HG02870 (cell line): ENCODE measurements around the gene MLPH.

Experiments used
- ATAC-seq: cut with Tn5 transposase; IDR thresholded peaks from one replicate; pipeline ENCODE4 v1.9.1; 2021; ENCODE audit warnings: mild to moderate bottlenecking, moderate library complexity; ENCODE audit not compliant: unreplicated experiment

The MLPH gene

DNA sequence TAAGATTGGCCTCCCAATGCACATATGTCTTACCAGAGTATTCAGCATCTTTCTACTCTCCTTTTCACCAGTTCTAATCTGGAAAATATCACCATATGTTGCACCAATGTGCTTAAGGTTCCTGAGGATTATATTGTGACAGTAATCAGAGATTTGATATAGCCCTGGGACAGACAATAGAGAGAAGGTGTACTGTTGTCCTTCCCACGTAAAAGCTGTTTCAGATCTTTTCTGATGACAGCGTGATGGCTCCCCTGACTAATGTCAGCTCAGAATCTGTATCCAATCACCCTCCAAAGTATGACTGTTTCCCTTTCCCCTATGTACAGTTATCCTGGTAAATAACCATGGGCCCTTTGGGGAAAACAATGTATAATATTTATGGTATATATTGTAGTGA, 9.0 kb upstream of the MLPH start:
- ATAC-seq, result no peak

DNA sequence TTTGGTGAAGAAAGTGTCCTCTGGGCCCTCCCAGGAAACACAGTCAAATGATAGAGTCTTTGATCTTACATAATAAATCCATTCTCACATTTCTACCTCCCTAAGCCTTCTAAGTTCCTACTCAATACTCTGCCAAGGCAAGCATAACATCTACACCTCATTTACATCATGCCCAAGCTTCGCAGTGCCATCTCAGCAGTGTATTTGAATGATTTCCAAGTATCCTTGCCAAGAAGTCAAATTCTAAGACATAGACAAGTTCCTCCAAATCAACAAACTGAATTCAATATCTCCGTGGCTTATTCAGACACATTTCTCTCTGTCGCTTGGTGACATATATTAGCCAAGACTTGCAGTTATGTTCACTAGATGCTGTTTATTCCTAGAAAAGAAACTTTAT, 8.1 kb upstream of the MLPH start:
- ATAC-seq, result no peak

DNA sequence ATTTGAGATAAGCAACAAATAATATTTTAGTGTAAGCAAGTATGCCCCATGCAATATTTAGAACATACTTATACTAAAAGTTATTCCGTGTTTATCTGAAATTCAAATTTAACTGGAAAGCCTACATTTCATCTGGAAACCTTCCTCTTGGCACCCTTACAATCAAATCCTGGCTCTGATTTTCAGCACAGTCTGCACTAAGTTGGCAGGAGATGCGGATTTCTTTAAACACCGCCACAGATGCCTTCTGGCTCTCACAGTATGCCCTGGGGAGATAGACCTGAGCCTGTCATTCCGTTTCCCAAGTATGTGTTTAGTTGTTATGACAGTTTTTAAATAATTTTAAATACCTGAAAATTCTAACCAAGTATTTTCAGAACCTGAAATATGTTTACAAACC, 7.3 kb upstream of the MLPH start:
- ATAC-seq, result no peak

DNA sequence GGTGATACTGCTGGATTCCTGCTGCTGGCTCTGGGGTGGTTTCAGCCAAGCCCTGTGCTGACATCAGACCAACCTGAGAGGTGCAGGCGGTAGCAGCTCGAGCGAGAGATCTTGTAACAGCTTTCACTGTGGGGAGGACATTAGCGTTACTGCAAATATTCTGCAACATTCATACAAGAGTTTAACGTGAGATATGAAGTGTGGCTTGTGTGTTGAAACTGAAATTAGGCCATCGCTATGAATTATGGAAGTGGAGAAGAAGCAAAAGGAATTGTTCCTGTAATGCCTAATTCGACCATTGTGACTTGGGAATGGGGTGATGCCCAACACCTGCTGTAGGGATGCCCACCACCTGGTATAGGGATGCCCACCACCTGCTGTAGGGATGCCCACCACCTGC, 6.5 kb upstream of the MLPH start:
- no peak for ATAC-seq

DNA sequence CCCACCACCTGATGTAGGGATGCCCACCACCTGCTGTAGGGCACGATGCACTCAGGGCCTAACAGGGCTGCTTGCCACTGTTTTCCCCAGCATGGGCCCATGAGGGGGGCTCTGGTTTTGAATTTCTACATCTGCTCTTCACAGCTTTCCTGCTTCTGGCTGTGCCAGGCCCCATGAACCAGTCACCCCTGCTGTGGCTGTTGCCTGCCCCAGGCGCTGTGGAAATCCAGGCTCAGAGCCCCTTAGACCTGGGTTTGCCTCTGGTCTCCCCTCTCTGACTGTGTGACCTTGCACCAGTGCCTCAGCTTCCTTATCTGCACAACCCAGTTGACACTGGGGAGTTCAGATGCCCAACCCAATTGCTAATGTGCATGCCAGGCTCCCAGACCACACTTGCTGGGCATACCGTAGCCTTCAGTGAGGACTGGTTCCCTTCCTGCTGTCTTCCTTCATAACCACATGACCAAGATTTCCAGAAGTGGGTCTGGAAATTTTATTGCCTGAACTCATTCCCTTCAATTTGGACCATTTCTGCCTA, 6.0 kb upstream of the MLPH start:
- no peak for ATAC-seq

DNA sequence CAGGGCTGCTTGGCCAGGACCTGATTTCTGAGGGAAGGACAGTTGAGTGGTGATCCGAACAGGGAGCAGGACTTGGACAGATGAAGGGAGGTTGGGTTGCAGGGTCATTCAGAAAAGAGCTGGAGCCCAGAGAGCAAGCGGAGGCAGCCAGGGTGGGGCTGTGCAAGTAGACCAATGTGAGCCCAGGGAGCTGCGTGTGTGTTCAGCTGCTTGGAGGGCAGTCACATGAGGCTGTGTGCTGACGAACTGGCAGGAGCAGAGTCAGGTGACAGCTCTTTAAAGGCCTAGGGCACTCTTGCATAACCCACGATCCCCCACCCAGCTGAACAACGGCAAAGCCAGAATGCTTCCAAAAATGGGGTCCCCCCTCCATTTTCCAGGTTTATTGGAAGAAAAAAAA, 4.6 kb upstream of the MLPH start:
- ATAC-seq, result no peak

DNA sequence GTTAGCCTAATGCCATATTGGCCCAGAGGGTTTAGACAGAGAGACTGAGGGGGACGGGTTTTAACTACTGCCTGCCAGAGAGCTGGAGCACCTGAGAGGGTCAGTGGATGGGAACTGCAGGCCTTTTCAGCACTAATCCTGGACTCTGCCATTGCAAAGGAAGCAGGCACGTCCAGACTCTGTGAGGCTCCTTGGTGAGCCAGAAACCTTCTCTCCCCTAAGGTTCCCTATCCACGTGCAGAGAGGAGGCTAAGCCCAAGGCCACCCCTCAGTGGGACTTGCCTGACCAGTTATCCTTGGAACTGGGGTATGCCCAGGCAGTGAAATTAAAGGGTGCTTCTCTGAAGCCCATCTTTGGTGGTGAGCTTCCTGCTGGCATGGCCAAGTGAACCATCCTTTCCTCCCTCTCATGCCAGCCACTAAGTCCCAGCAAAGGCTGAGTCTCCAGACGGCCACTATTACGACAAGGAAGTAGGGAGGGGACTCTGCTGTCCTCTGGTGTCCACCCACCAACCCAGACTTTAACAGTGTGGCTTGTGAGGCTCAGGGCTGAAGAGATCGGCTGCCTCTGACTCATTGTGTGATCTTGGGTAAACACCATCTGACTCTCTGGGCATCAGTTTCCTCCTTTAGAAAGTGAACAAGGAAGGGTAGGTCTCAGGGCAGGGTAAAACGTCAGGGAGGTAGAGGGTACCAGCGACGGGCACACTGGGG, 3.9 kb upstream of the MLPH start:
- ATAC-seq, result no peak

DNA sequence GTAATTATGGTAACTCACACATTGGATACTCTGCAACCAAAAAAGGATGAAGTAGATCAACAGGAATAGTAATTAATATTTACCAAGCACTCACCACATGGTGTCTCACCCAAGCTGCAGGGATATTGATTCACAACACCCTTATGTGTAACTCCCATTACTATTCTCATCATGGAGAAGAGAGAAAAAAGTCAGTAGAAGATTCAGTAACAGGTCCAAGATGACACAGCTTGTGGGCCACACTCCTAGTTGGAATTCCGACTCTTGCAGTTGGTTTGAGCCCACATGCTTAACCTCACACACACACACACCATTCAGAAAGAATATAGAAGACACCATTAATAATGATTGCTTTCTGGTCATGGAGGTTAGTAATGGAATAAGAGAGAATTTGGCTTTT, 1.7 kb upstream of the MLPH start:
- no peak for ATAC-seq

DNA sequence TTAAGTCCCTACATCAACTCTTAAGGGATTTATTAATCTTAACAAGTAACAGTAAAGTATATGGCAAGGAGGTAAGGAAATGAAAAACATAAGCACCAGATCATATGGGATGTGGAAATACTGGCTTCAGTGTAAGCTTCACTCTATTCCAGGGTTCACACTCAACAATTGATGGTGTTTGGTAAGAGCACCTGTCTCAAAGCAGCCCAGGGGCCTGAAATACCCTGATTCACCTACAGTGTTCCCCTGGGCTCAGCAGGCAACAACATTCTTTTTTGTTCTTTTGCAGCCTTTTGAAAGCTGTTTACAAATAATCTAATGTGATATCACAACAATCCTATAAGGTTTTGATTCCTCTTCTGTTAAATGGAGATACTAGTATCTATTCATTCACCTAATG, 1.2 kb upstream of the MLPH start:
- ATAC-seq, result no peak

DNA sequence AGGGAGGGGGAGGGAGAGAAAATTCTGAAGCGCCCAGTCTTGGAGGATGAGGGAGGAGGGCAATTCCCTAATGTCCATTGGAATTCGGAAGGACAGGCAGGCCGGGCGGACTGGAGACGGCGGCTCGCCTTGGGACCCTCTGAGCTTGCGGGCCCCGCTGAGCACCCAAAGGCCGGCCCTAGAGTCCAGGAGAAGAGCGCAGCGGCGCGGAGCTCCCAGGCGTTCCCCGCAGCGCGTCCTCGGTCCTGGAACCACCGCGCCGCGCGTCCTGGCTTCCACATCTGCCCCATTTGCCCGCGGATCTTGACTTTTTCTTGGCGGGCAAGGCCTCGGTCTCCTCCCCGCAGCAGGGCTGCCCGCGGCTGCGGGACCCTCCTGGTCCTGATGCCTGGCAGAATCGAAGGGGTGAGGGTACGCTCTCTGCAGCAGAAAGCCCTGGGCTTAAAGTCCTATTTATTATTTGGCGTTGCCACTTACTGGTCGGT, 675 bp upstream of the MLPH start:
- no peak for ATAC-seq

DNA sequence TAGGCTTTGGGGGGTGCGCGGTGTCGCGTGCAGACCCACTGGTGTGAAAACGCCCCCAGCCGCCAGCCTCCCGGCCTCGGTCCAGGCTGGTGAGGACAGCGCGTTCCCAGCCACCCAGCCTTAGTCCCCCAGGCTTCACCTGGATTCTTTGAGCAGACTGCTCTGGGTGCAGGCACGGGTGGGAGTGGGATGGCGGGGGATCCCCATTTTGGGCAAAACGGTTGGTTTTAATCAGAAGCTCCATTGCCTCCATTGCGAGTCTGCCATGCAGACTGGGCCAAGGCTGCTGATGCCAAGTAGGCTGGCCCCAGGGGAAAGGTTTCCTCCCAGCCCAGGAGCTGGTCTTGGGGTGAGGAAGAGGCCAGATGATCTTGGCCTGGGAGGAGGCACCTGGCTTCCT, 445 bp downstream of the MLPH start:
- ATAC-seq, result no peak

DNA sequence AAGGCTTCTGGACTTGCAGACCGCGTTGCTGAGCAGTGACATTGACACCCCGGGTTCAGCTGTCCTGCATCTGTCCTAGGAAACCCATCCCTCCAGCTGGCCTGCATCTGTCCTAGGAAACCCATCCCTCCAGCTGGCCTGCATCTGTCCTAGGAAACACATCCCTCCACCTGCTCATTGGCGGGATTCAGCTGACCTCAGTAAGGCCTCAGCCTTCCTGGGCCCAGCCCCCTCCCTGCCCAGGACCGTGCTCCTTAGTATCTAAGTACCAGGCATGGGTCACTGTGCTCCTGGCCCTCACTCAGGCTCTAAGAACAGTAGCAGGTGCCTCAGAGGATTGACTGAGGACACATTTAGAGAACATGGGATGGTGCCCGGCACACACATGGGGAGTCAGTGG, 1.2 kb downstream of the MLPH start:
- no peak for ATAC-seq

DNA sequence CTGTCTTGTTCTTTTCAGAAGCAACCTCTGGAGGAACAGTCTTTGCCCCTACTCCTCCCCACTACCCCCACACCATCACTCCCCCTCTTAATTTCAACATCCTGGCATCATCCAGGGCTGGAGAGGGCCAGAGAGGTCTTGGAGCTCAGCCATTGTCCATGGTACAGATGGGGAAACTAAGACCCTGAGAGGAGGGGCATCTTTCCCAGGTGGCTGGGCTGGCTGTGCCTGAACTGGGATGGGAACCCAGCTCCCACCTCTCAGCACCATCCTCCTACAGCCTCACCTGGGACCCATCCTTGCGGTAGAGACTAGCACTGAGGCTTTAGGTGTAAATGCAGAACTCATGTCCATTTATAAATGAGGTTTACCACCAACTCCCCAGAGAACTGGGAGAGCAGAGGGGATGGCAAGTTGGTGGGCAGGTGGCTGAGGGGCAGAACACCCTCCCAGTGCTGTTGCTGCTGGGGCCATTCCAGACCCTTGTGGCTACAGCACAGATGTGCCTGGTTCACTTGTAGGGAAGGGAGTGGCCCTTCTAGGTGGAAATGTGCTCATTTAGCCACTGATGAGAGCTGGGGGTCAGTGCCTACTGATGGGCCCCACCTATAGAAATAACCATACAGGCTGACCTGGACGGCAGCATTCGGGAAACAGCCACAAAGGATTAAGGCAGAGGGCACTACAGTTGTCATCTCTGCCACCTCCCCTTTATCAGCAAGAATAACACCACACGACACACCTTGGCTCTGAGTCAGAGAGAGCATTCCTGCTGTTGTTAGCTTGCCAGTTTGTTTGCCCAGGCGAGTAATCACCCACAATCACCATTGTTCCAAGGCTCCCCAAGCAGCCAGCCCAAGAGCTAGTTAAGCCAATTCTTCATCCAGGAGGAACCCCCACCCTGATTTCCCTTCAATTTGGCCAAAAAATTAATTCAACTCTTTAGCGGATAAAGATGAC, 2.1 kb downstream of the MLPH start:
- ATAC-seq, result no peak

DNA sequence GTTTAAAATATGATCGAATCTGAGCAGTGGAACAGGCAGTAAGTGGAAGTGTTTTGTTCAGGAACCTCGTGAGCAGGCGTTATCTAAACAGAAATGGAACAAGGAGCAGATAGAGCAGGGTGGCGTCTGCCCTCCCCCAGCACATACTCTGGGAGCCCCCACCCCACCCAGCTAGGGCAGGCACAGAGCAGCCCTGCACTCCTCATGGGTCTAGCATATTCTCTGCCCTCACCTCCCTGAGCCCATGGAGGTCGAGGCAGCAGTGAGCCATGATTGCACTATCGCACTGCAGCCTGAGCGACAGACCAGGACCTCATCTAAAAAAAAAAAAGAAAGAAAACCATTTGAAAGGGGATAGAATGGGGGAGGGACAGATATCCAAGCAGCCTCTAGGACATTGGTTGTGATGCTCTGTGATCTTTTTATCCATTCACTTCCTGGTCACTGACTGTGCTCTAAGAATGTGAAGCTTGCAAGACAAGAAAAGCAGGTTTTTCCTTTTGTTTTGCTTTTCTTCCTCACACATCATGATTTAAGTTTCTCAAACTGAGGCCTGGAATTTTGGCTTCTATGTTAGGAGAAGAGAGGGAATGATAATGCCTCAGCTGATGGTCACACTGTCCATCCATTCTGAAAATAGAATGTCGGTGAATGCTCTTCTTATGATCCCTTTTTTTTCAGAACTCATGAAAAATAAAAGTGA, 3.1 kb downstream of the MLPH start:
- no peak for ATAC-seq

DNA sequence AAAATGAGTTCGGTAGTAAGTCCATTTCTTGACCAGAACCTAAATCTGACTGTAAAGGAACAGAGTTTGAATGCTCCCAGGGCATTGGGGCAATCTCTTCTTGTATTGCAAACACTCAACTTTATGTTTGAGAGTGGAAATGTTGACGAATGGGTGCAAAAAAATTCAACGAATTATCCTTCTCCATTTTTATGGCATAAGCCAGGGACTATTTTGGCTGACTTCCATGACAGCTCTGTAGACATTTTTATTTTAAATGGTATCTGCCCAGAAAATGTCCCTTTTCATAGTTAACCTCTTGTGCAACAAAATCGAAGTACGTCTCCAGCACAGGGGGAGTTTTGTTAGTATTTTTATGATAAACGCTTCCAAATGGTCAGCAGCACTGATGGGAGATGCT, 3.7 kb downstream of the MLPH start:
- no peak for ATAC-seq

DNA sequence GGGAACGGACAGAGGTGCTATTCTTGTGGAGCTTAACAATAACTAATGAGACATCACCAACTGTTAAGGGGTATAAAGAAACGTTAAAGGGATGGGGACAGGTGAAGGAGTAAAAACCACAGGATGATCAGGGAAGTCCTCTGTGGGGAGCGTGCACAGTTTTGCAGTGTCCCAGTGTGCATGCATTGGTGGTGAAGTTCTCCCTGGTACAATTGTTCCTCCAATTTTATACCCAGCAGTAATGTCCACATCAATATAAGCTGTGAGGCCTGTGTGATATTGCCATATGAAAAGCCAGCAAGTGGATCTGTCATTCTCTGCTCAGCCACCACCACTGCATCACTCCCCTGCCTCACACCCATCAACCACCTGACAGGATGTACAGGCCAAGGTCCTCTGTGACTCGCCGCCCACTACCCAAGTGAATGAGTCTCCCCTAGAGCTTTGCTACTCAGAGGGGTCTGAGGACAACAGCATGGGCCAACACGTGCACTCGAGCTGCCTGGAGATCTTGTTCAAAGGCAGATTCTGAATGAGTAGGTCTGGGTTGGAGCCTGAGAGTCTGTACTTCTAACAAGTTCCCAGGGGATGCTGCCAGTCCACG, 4.6 kb downstream of the MLPH start:
- no peak for ATAC-seq

DNA sequence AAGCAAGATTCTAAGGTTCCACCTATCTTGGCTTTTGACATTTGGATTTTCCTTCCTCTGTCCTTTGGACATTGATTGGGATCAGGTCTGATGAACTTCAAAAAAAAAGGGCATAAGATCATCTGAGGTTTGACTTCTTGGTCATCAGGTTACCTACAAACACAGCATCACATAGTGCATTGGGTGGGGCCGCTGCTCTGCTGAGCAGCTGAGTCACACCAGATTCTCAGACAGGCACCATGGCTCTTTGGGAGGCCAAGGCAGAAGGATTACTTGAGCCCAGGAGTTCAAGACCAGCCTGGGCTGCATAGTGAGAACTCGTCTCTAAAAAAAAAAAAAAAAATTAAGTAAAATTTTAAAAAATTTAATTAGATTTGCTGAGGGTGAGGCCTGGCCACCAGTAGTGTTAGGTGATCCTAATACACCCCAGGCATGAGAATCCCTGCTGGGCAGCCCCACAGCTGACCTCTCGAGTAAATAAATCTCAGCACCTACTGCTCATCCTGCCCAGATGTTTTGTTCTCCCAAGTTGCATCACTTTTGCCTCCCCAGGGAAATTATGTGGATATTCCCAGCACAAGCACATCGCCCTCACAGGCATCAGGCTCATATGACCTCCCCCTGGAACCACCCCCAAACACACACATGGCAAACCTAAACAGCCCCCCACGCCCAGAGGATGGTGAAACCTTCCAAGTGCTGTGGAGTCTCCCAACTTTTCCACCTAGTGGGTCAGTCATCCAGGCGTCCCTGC, 5.3 kb downstream of the MLPH start:
- ATAC-seq, result no peak

DNA sequence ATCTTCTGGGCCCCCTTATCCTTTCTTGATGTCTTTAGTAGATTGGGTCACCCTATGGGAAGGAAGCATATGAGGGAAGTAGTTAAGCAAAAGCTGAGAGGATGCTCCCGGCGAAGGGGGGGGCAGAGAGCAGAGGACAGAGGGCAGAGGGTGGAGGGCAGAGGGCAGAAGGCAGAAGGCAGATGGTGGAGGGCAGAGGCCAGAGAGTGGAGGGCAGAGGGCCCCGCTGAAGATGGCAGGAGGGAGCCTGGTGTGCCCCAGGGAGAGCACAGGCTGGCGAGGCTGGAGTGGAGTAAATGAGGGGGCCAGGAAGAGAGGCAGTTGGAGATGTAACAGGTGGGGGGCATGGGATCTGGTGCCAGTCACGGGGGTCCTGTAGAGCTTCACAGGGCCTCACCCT, 7.0 kb downstream of the MLPH start:
- ATAC-seq, result no peak

DNA sequence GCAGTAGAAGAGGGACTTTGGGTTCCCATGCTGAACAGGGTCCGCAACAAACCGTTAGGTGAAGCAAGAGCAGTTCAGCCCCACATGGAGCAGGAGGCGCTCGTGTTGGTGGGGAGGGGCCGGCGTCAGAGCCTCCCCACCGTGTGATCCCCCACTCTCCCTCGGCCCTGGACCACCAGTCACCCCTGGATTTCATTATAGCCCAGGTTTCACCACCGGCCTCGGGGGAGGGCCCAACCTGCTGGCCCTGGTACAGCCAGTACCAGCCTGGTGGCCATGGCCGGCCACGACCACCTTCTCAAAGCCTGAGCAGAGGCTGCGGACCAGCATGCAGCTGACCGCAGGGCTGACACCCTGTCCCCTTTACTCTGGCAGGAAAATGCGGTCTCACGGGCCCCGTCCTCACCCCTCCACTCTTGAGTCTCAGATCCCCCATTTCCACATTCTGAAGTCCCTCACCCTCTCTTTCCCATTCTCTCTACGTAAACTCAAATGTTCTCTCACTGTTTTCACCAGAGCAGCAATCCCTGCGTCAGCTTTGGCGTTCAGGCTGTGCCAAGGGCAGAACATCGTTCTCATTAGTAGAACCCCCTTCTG, 8.6 kb downstream of the MLPH start:
- no peak for ATAC-seq

DNA sequence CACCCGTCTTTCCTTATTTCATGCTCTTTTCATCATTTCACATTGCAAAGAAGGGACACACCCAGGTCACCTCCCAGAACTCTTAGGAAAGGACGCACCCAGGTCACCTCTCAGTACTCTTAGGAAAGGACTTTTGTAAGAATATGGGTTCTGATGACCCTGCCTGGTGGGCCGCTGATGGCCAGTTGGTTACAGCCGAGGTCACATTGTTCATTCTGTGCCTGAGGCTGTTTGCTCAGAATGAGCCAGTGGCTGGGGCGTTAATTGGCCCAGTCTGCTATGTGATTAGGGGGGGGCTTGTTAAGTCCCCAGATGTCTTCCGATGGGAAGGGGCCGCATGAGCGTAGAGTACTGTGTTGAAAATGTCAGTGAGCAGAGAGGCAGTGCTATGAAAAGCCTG, 9.4 kb downstream of the MLPH start:
- ATAC-seq, result no peak
